Nephron progenitor cell (in vitro differentiated cells): ENCODE data around the gene CPEB2.

Experiments used
- DNase-seq: peaks from one replicate; pipeline ENCODE4 v3.0.0; 2021
- H3K27ac Mint-ChIP-seq: 2 replicates; pipeline ENCODE4 v1.8.0; 2021; ENCODE audit warnings: mild to moderate bottlenecking, moderate library complexity, mixed read lengths
- H3K27me3 Mint-ChIP-seq: 2 replicates; pipeline ENCODE4 v1.8.0; 2021; ENCODE audit warnings: mild to moderate bottlenecking, low read depth, mixed read lengths; ENCODE audit not compliant: poor library complexity
- H3K36me3 Mint-ChIP-seq: 2 replicates; pipeline ENCODE4 v1.8.0; 2021; ENCODE audit warnings: low read depth, mixed read lengths
- H3K4me1 Mint-ChIP-seq: 2 replicates; pipeline ENCODE4 v1.8.0; 2021; ENCODE audit warnings: mixed read lengths
- H3K4me3 Mint-ChIP-seq: 2 replicates; pipeline ENCODE4 v1.8.0; 2021; ENCODE audit warnings: mild to moderate bottlenecking, moderate library complexity, mixed read lengths
- H3K9me3 Mint-ChIP-seq: 2 replicates; pipeline ENCODE4 v1.8.0; 2021; ENCODE audit warnings: mild to moderate bottlenecking, moderate library complexity, mixed read lengths
- CTCF ChIP-seq: fragments of 200-600 bp; sonication (generic); IDR thresholded peaks from 2 replicates; pipeline ENCODE4 v1.5.0; 2021; ENCODE audit warnings: antibody characterized with exemption

The CPEB2 gene

GRCh38 chr4:15005474-15006115, 3.3 kb downstream of the CPEB2 start:
- no peak for DNase-seq
- Mint-ChIP-seq H3K4me1 (peaks cover 10% of the 10 kb centered on the region), H3K9me3 (no peaks in the 10 kb centered on the region), H3K36me3 (no peaks in the 10 kb centered on the region), H3K27ac (no peak overlapping the region), H3K4me3 (peak overlapping the region; percentile 86), H3K27me3 (peaks cover 30% of the 10 kb centered on the region)
- no peak for TF ChIP-seq CTCF

GRCh38 chr4:15006416-15007024, 4.2 kb downstream of the CPEB2 start:
- TF ChIP-seq CTCF: no peak
- H3K4me1 Mint-ChIP-seq: peaks cover 10% of the 10 kb centered on the region
- no peaks in the 10 kb centered on the region for H3K36me3 Mint-ChIP-seq
- DNase-seq: no peak
- peaks cover 30% of the 10 kb centered on the region for H3K27me3 Mint-ChIP-seq
- H3K9me3 Mint-ChIP-seq: no peaks in the 10 kb centered on the region
- H3K27ac Mint-ChIP-seq: no peak overlapping the region
- no peak overlapping the region for H3K4me3 Mint-ChIP-seq

- peaks cover 30% of the 10 kb centered on the region for H3K27me3 Mint-ChIP-seq
- peaks cover 10% of the 10 kb centered on the region for H3K4me1 Mint-ChIP-seq
- H3K9me3 Mint-ChIP-seq: no peaks in the 10 kb centered on the region
- no peak for DNase-seq
- no peak for TF ChIP-seq CTCF
- H3K27ac Mint-ChIP-seq: no peak overlapping the region
- H3K4me3 Mint-ChIP-seq: no peak overlapping the region
- H3K36me3 Mint-ChIP-seq: no peaks in the 10 kb centered on the region
Observed at GRCh38 chr4:15007201-15007600, 4.9 kb downstream of the CPEB2 start.

- peaks cover 21% of the 10 kb centered on the region for H3K27me3 Mint-ChIP-seq
- H3K9me3 Mint-ChIP-seq: no peaks in the 10 kb centered on the region
- no peak overlapping the region for H3K27ac Mint-ChIP-seq
- no peak overlapping the region for H3K4me3 Mint-ChIP-seq
- DNase-seq: no peak
- TF ChIP-seq CTCF: no peak
- H3K4me1 Mint-ChIP-seq: peaks cover 8% of the 10 kb centered on the region
- no peaks in the 10 kb centered on the region for H3K36me3 Mint-ChIP-seq
Observed at GRCh38 chr4:15010038-15010585, 7.8 kb downstream of the CPEB2 start.

- no peak for TF ChIP-seq CTCF
- Mint-ChIP-seq H3K9me3 (no peaks in the 10 kb centered on the region), H3K4me3 (no peak overlapping the region), H3K27me3 (peaks cover 11% of the 10 kb centered on the region), H3K4me1 (no peaks in the 10 kb centered on the region), H3K36me3 (no peaks in the 10 kb centered on the region), H3K27ac (no peak overlapping the region)
- no peak for DNase-seq
Observed at GRCh38 chr4:15011166-15011565, 8.9 kb downstream of the CPEB2 start.
